ENCODE data around the gene PSEN1.

DNA sequence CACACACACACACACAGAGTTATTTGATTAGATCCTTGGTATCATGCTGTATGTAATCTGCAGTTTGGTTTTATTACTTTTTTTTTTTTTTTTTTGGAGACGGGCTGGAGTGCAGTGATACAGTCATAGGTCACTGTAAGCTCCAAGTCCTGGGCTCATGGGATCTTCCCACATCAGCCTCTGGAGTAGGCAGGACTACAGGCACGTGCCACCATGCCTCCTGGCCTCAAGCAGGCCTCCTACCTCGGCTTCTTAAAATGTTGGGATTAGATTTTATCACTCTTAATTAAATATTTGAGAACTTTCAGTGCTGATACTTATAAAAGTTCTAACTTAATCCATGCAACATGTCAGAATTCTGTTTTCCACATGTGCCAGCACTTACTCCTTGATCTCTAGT, 31.3 kb upstream of the PSEN1 start:
- TF ChIP-seq, protein P1, sequence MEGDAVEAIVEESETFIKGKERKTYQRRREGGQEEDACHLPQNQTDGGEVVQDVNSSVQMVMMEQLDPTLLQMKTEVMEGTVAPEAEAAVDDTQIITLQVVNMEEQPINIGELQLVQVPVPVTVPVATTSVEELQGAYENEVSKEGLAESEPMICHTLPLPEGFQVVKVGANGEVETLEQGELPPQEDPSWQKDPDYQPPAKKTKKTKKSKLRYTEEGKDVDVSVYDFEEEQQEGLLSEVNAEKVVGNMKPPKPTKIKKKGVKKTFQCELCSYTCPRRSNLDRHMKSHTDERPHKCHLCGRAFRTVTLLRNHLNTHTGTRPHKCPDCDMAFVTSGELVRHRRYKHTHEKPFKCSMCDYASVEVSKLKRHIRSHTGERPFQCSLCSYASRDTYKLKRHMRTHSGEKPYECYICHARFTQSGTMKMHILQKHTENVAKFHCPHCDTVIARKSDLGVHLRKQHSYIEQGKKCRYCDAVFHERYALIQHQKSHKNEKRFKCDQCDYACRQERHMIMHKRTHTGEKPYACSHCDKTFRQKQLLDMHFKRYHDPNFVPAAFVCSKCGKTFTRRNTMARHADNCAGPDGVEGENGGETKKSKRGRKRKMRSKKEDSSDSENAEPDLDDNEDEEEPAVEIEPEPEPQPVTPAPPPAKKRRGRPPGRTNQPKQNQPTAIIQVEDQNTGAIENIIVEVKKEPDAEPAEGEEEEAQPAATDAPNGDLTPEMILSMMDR (IDR thresholded peaks at IDR 0.05): no peak
- no peak for TF ChIP-seq POLR2A (IDR thresholded peaks at IDR 0.05)
- no peak for TF ChIP-seq EP300 (IDR thresholded peaks at IDR 0.05)

All from gastroesophageal sphincter (tissue), 3 donors.